ENCODE data around the gene STRN4. TPM values are rescaled to one million over a fixed set of nuclear protein-coding genes. Genes with fewer than 3 reads are reported as not detected.

STRN4 gene
- polyA plus RNA-seq, 1 of the 3 experiments (the other 2 are of a cell fraction): 92.8 TPM

GRCh38 chr19:46786236-46787039, 40.2 kb upstream of the STRN4 start (continued):
- TF ChIP-seq NFIC (IDR thresholded peaks at IDR 0.05; ENCODE audit: borderline replicate concordance) (no peak), EZH2phosphoT487 (IDR thresholded peaks at IDR 0.05; ENCODE audit: borderline replicate concordance, low read depth) (no peak), FOXM1 (IDR thresholded peaks at IDR 0.05; ENCODE audit: low read depth) (no peak), REST (IDR thresholded peaks at IDR 0.05; ENCODE audit: low read depth, low read length) (no peak), RCOR1 (IDR thresholded peaks at IDR 0.05; ENCODE audit: low read length) (peak; percentile 81)

- ChIA-PET CTCF (interaction anchor here (0.6 to 2.3 kb wide), 5 partner anchors 13 to 83 kb away, joined by 3 to 14 read pairs (median 5); no protein-coding TSS in a partner anchor), POLR2A (interaction anchor here (0.6 kb wide), 1 partner anchor 40 kb away, joined by 3 read pairs; the partner anchor contains the start of gene FKRP)
- H3K36me3 ChIP-seq (replicated peaks in 1 of 2; ENCODE audit: control insufficient read depth in 1 of 2, insufficient read depth in 2 of 2, low read length in 1 of 2): peaks cover 8 to 24% of the 10 kb centered on the region in 2 experiments
- H4K20me1 ChIP-seq (ENCODE audit: insufficient read depth): peaks cover 9% of the 10 kb centered on the region; the same call in 1 of the 2 replicates
- H3K4me3 ChIP-seq (ENCODE audit: low read depth in 2 of 2, low read length in 1 of 2): peak overlapping the region; percentile 62 to 95
- no peak for DNase-seq
- no peaks in the 10 kb centered on the region for H3K9me3 ChIP-seq
- peaks cover 18 to 30% of the 10 kb centered on the region in 2 experiments; a peak in 3 of 4 replicates for H3K4me1 ChIP-seq (ENCODE audit: control insufficient read depth in 1 of 2, insufficient read depth in 2 of 2, low read depth in 1 of 2, low read length in 1 of 2)
- peaks cover 75% of the 10 kb centered on the region for H3K79me2 ChIP-seq (ENCODE audit: insufficient read depth)
- H2AFZ ChIP-seq (ENCODE audit: low read depth): no peak overlapping the region
- H3K9me2 ChIP-seq: no peaks in the 10 kb centered on the region
- H3F3A ChIP-seq (replicated peaks; ENCODE audit: insufficient read depth): peaks cover 22% of the 10 kb centered on the region
- peak overlapping the region; percentile 98 for H3K4me2 ChIP-seq
- 62% methylated on average over 4 of the region's 4 CpGs for whole genome bisulfite sequencing (ENCODE audit: low lambda C conversion rate)
- no peaks in the 10 kb centered on the region for H3K27me3 ChIP-seq (ENCODE audit: insufficient read depth)
- no peak for TF ChIP-seq USF2 (IDR thresholded peaks at IDR 0.05; ENCODE audit: borderline replicate concordance, low read depth, low read length)
- no peak for TF ChIP-seq YY1 (IDR thresholded peaks at IDR 0.05; ENCODE audit: low read depth)
- TF ChIP-seq IRF3 (IDR thresholded peaks at IDR 0.05; ENCODE audit: low read depth, low read length): no peak
- no peak for TF ChIP-seq GATA2 (CRISPR knock-in tag; IDR thresholded peaks at IDR 0.05)
- TF ChIP-seq EP300 (IDR thresholded peaks at IDR 0.05; ENCODE audit: borderline replicate concordance in 1 of 2, low read depth in 1 of 2, low read length in 1 of 2): no peak
- TF ChIP-seq ZBTB33 (IDR thresholded peaks at IDR 0.05; ENCODE audit: borderline replicate concordance, low read depth): no peak
- TF ChIP-seq TEAD4 (IDR thresholded peaks at IDR 0.05; ENCODE audit: borderline replicate concordance, insufficient read depth): no peak
- TF ChIP-seq REST (IDR thresholded peaks at IDR 0.05; ENCODE audit: low read depth, low read length): no peak
- no peak for TF ChIP-seq EZH2phosphoT487 (IDR thresholded peaks at IDR 0.05; ENCODE audit: borderline replicate concordance, low read depth)
- no peak for TF ChIP-seq JUND (IDR thresholded peaks at IDR 0.05)
- no peak for TF ChIP-seq ELF1 (IDR thresholded peaks at IDR 0.05)
- no peak for TF ChIP-seq MXI1 (IDR thresholded peaks at IDR 0.05; ENCODE audit: low read depth, low read length)
- TF ChIP-seq SIN3A (IDR thresholded peaks at IDR 0.05; ENCODE audit: borderline replicate concordance, low read depth, low read length): no peak
- no peak for TF ChIP-seq TCF12 (IDR thresholded peaks at IDR 0.05)
- H3K9ac ChIP-seq: peak overlapping the region; percentile 91
- peak overlapping the region; percentile 87 to 92 for H3K27ac ChIP-seq (ENCODE audit: low read depth in 2 of 2, low read length in 1 of 2)
Observed at GRCh38 chr19:46785980-46786235, 39.7 kb upstream of the STRN4 start.
